Embryonic facial prominence (tissue), 1 donor: Measurements from ENCODE around the gene ZNF391.
A peak's percentile ranks its signal among the peaks of the same experiment; 100 is the strongest.
"Not testable (repeated sequence)": the region's sequence is repeated elsewhere in the genome, so short reads cannot be mapped to it uniquely, and the experiment has no call there.

Source experiments
- DNase-seq: peaks from one replicate; pipeline ENCODE4 v3.0.0-alpha.2; 2016; ENCODE audit errors: extremely low spot score

Gene ZNF391

DNA sequence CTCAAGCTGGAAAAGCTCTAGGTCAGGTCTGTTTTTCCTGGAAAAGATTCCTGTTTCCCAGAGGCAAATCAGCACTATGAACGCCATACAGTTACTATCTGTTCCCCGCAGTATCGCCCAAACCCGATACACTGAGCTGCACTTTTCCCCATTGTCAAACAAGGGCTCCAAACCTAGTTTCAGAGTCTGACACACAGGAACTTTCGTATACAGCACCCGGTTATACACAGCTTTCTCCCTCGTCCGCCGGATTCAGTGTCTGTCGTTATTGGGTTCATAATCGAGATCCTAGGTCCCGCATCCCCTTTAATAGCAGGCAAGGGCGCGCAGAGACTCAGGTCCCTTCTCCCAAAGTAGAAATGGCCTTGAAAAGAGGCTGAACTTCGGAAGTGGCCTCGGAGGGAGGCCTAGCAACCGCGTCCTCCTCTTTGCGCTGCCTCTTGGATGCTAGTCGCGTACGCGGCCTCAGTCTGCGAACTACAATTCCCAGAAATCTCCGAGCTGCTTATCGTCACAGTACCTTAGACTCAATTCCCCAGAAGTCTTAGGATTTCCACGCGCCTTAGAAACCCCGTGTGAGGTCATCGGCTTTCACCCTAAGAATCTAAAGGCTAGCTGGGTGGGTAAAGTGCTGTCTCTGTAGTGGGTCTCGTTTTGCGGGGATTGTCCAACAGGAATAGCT is 34.2 kb downstream of the ZNF391 start:
- DNase-seq, result peak; percentile 16

- DNase-seq, result not testable (repeated sequence)
Measured at GRCh38 chr6:27424851-27425250, 36.3 kb downstream of the ZNF391 start.

- DNase-seq, result no peak
Measured at GRCh38 chr6:27426045-27426620, 37.6 kb downstream of the ZNF391 start.

GRCh38 chr6:27428502-27428901 is 39.9 kb downstream of the ZNF391 start:
- no peak for DNase-seq

DNA sequence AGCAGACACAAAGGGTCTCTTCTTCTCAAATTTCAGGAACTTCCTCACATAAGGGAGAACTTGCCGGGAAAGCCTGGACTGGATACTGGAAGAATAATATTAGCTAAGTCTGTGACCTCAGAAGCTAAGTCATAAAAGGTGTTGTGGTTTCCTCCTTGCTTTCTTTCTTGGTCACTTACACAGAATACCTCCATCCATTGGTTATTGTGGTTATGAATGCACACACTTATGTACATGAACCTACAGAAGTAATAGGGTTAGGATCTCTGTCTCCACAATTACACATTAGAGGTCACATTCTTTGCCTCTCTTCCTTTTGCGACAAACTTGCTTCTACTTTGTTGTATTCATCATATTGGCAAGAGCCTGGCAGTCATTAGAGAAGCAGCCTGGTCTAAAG is 40.4 kb downstream of the ZNF391 start:
- no peak for DNase-seq

DNA sequence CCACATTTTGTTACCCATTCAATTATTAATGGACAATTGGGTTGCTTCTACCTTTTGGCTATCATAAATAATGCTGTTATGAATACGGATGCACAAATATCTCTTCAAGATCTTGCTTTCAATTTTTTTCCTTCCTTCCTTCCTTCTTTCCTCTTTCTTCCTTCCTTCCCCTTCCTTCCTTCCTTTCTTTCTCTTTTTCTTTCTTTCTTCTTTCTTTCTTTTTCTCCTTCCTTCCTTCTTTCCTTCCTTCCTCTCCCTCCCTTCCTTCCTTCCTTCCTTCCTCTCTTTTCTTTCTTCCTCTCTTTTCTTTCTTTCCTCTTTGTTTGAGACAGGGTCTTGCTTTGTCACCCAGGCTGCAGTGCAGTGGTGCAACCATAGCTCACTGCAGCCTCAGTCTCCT is 45.2 kb downstream of the ZNF391 start:
- DNase-seq, result no peak

GRCh38 chr6:27439371-27439770 is 50.8 kb downstream of the ZNF391 start:
- no peak for DNase-seq

- no peak for DNase-seq
Measured at GRCh38 chr6:27441001-27441400, 52.4 kb downstream of the ZNF391 start.

DNA sequence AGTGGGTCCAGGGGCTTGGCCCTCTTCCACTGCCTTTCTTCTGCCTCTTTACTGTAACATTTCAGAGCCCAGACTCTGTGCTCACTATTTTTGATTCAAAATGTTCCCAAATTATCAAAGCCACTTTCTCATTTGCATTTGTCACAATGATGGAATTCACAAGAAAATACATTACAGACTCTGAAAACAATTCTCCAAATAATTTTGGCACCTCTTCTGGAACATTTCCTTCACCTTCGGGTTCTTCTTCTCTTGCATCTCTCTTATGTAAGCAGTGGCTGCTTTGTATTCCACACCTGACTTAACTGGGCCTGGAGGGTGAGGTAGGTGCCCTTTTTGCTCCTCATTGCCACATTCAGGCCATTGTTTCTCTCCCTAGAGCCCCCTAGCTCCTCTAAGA is 54.4 kb downstream of the ZNF391 start:
- no peak for DNase-seq

DNA sequence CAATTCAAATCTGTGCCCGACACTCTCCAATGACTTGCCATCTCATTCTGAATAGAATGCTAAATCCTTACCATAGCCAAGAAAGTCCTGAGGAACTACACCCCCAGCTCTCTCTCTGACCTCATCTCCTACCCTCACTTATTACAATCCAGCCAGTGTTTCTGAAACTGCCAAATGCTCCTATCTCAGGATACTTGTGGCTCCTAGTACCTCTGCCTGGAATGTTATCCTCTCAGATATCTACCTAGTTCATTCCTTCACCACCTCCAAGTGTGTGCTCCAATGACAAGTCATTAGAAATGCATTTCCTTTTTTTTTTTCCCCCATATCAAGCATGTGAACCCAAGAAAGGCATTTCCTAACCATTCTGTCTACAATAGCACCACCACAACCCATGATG is 59.9 kb downstream of the ZNF391 start:
- DNase-seq, result no peak

DNA sequence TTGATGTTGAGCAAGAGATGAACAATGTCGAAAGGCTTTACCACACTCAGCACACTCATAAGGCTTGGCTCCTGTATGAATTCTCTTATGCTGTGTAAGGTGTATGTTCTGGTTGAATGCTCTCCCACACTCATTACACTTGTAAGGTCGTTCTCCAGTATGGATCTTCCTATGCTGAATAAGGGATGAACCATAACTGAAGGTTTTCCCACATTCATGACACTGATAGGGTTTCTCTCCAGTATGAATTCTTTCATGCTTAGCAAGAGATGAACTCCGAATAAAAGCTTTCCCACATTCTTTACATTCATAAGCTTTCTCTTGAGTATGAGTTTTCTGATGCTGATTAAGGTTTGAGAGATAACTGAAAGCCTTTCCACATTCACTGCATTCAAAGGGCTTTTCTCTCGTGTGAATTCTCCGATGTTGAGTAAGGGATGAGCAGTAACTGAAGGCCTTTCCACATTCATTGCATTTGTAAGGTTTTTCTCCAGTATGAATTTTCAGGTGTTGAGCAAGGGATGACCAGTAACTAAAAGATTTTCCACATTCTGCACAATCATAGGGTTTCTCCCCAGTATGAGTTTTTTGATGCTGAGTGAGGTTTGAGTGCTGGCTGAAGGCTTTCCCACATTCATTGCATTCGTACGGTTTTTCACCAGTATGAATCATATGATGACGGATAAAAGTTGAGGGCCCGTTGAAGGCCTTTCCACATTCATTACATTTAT is 63.3 kb downstream of the ZNF391 start:
- no peak for DNase-seq

DNA sequence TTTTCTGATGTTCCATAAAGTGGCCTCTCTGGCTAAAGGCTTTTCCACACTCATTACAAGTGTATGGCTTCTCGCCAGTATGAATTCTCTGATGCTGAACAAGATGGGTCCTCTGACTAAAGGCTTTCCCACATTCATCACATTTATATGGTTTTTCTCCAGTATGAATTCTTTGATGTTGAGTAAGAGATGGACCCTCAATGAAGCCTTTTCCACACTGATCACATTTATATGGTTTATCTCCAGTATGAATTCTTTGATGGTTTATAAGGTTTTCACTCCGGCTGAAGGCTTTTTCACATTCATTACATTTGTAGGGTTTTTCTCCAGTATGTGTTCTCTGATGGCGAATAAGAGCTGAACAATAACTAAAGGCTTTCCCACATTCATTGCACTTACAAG is 63.9 kb downstream of the ZNF391 start:
- DNase-seq, result no peak
